Sigmoid colon (tissue), 7 donors: Measurements from ENCODE around the gene CAPN10. TPM values are rescaled to one million over a fixed set of nuclear protein-coding genes. Genes with fewer than 3 reads are reported as not detected.
"Not testable (repeated sequence)": the region's sequence is repeated elsewhere in the genome, so short reads cannot be mapped to it uniquely, and the experiment has no call there.

Source experiments
- DNase-seq: peaks from one replicate; pipeline ENCODE4 v3.0.0-alpha.2; 2019
- H3K27ac ChIP-seq, 4 donors: fragments of 200-600 bp; sonication (generic); one replicate each; pipeline ENCODE4 v1.5.1; 2016 to 2019; ENCODE audit warnings: mild to moderate bottlenecking in 1 of 4
- H3K27me3 ChIP-seq, 3 donors: fragments of 200-600 bp; sonication (generic); one replicate each; pipeline ENCODE4 v1.5.1; 2019; ENCODE audit warnings: mild to moderate bottlenecking in 1 of 3
- H3K36me3 ChIP-seq, 4 donors: fragments of 200-600 bp; sonication (generic); one replicate each; pipeline ENCODE4 v1.5.1; 2016 to 2019
- H3K4me1 ChIP-seq, 4 donors: fragments of 200-600 bp; sonication (generic); one replicate each; pipeline ENCODE4 v1.5.1; 2017 to 2019
- H3K4me3 ChIP-seq, 4 donors: fragments of 200-600 bp; sonication (generic); one replicate each; pipeline ENCODE4 v1.5.1; 2017 to 2019; ENCODE audit warnings: mild to moderate bottlenecking in 2 of 4, moderate library complexity in 1 of 4
- H3K9me3 ChIP-seq, 4 donors: fragments of 200-600 bp in 3 of 4; sonication (generic) in 3 of 4; one replicate each; pipeline versions ENCODE4 v1.5.1 to v1.6.1; 2013 to 2019
- CTCF ChIP-seq, 4 experiments: fragments of 450-650 bp in 3 of 4; fragments of 200-600 bp in 1 of 4; IDR thresholded peaks; one replicate each; pipeline ENCODE4 v1.5.1; 2016 to 2019; ENCODE audit warnings: antibody characterized with exemption in 4 of 4, mild to moderate bottlenecking in 3 of 4, moderate library complexity in 2 of 4
- EP300 ChIP-seq, 4 donors: sonication (generic); formaldehyde crosslinking; IDR thresholded peaks; one replicate each; pipeline ENCODE4 v1.6.1; 2017; ENCODE audit warnings: antibody characterized with exemption in 4 of 4
- POLR2A ChIP-seq, 2 donors: fragments of 450-650 bp; IDR thresholded peaks; one replicate each; pipeline ENCODE4 v1.6.1; 2016; ENCODE audit warnings: antibody characterized with exemption in 2 of 2, mild to moderate bottlenecking in 2 of 2, moderate library complexity in 2 of 2
- POLR2AphosphoS5 ChIP-seq, 4 donors: sonication (generic); formaldehyde crosslinking; IDR thresholded peaks; one replicate each; pipeline ENCODE4 v1.6.1; 2017; ENCODE audit warnings: antibody characterized with exemption in 4 of 4
- WGBS, 2 donors: extraction: QIAGEN DNeasy Blood & Tissue Kit; methylation state at CpG; one replicate each; pipeline ENCODE4 v1.1.7; 2013; 5-methylcytosine and 5-hydroxymethylcytosine counted together
- intact Hi-C: fragments of 100-400 bp; cut with DNase I; formaldehyde crosslinking; loops from one replicate; pipeline ENCODE4 v1.15.1; 2023
- polyA plus RNA-seq, 3 donors: library from polyadenylated mRNA; stranded (reverse); fragments of 200-250 nt; gene quantifications; one replicate each; pipeline ENCODE4 v1.2.3, GENCODE V29; 2013
- total RNA-seq, 4 donors: library from RNA; depleted of rRNA; stranded (reverse); fragments of >200 nt; gene quantifications; one replicate each; pipeline ENCODE4 v1.1.0, GENCODE V29; 2016
- donor health status: healthy with polysubstance abuse.
- donor health status: Bipolar disorder and iron deficiency.
- donor health status: healthy.

Gene CAPN10
- total and polyA plus RNA-seq, 7 donors: 10.5 to 33.0 (median 16.4) TPM

DNA sequence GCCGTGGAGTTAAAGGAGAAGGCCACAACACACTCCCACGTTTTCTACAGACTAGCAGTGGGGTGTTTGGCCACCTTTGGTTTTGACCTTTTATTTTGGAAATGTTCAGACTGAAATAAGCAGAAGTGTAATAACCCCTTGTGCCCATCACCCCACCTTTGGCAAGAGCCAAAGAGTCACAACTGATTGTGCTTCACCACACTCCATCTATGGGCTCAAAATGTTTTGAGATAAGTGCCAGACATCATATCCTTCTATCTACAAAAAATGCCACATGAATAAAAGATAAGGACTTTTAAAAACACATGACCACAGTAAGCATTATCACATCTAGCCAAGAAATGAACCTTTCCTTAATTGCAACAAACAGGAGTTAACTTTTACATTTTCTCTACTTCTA, 28.9 kb downstream of the CAPN10 start:
- intact Hi-C loops: no loop called here
- Histone ChIP-seq H3K9me3 (no peaks in the 10 kb centered on the region), H3K36me3 (no peaks in the 10 kb centered on the region), H3K27ac (no peak overlapping the region), H3K4me1 (no peaks in the 10 kb centered on the region), H3K27me3 (no peaks in the 10 kb centered on the region), H3K4me3 (no peak overlapping the region)
- no peak for TF ChIP-seq POLR2AphosphoS5 (IDR thresholded peaks at IDR 0.05)
- no peak for TF ChIP-seq POLR2A (IDR thresholded peaks at IDR 0.05)
- no peak for TF ChIP-seq EP300 (IDR thresholded peaks at IDR 0.05)
- TF ChIP-seq CTCF (IDR thresholded peaks at IDR 0.05): no peak
- no peak for DNase-seq
- 84 to 92% methylated on average over 2 of the region's 2 CpGs for WGBS, 2 donors

DNA sequence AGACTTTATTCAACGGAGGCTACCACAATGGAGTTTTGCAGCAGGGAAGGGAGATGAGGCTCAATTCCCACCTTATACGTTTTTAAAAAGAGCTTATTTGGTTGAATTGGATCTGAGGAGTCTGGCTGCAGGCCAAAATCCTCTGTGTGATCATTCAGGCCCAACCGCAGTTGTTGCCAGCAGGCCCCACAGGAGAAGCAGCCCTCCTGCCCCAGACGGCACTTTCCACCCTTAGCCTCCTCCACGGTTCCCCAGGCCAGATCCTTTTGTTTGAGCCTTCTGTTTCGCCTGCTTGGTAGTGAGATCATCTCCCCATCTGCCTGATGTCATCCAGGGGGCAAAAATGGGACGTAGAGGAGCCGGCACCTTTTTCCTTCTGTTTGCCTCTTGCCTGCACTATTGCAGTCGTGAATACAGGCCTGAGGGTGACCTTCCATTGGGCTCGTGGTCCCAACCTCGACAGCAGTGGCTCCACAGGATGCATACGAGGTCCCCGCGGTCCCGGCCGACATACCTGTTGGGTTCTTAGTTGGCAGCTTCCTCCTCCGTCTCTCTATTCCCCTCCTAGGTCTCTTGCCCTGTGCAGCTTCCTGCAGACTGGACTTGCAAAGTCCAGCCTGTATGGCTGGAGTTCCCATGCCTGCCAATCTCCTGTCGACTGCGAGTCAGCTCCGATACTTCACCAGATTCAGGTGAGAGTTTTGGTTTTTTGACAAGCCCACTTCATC, 29.4 kb downstream of the CAPN10 start:
- intact Hi-C loops: no loop called here
- peak; percentile 48 for DNase-seq

GRCh38 chr2:240616860-240617666, 30.5 kb downstream of the CAPN10 start:
- H3K4me3 ChIP-seq, H3K27me3 ChIP-seq, H3K9me3 ChIP-seq, H3K36me3 ChIP-seq, H3K4me1 ChIP-seq, DNase-seq, intact Hi-C loops, H3K27ac ChIP-seq: not testable (repeated sequence)
- whole genome bisulfite sequencing, 2 donors: 84 to 87% methylated on average over 5 of the region's 5 CpGs

More for the DNA sequence above, 29.4 kb downstream of the CAPN10 start:
- no peaks in the 10 kb centered on the region for H3K4me1 ChIP-seq
- no peak overlapping the region for H3K27ac ChIP-seq
- no peak overlapping the region for H3K4me3 ChIP-seq
- H3K27me3 ChIP-seq: no peaks in the 10 kb centered on the region
- no peaks in the 10 kb centered on the region for H3K36me3 ChIP-seq
- 90 to 92% methylated on average over 20 of the region's 20 CpGs for WGBS, 2 donors
- no peak for TF ChIP-seq EP300 (IDR thresholded peaks at IDR 0.05)
- TF ChIP-seq POLR2AphosphoS5 (IDR thresholded peaks at IDR 0.05): no peak
- no peak for TF ChIP-seq CTCF (IDR thresholded peaks at IDR 0.05)
- no peak for TF ChIP-seq POLR2A (IDR thresholded peaks at IDR 0.05)
- H3K9me3 ChIP-seq: no peaks in the 10 kb centered on the region

DNA sequence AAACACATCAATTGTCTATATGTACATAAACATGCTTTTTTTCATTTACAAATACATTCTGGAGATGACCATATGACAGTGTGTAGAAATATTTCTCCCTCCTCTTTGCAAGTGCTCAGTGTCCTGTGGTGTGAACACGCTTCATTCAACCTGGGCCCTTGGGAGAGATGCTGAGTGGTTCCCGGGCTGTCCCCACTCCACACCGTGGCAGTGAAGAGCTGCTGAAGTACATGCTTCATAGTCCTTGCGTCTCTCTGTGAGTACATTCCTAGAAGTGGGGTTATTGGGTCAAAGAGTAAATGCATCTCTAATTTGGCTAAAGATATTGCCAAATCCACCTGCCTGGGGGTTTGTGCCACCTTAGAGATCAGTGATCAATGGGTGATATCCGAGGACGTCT, 32.2 kb downstream of the CAPN10 start:
- TF ChIP-seq EP300 (IDR thresholded peaks at IDR 0.05) (no peak), CTCF (IDR thresholded peaks at IDR 0.05) (no peak), POLR2AphosphoS5 (IDR thresholded peaks at IDR 0.05) (no peak), POLR2A (IDR thresholded peaks at IDR 0.05) (no peak)
- intact Hi-C loops: no loop called here
- Histone ChIP-seq H3K36me3 (no peaks in the 10 kb centered on the region), H3K9me3 (no peaks in the 10 kb centered on the region), H3K4me3 (no peak overlapping the region), H3K4me1 (no peaks in the 10 kb centered on the region), H3K27ac (no peak overlapping the region), H3K27me3 (peaks cover 0 to 7% (median 0%) of the 10 kb centered on the region in 3 donors)
- DNase-seq: no peak
- 80 to 96% methylated on average over 6 of the region's 6 CpGs for WGBS, 2 donors

GRCh38 chr2:240619506-240620148, 33.1 kb downstream of the CAPN10 start:
- 67 to 78% methylated on average over 19 of the region's 19 CpGs for WGBS, 2 donors

More at GRCh38 chr2:240619506-240620148, 33.1 kb downstream of the CAPN10 start:
- intact Hi-C loops: no loop called here
- Histone ChIP-seq H3K4me1 (no peaks in the 10 kb centered on the region), H3K9me3 (no peaks in the 10 kb centered on the region), H3K36me3 (no peaks in the 10 kb centered on the region), H3K4me3 (no peak overlapping the region), H3K27me3 (peaks cover 0 to 7% (median 0%) of the 10 kb centered on the region in 3 donors), H3K27ac (no peak overlapping the region)
- peak; percentile 49 for DNase-seq
- TF ChIP-seq CTCF (IDR thresholded peaks at IDR 0.05) (no peak), EP300 (IDR thresholded peaks at IDR 0.05) (no peak)
